GM21576 (cell line): ENCODE data around the gene GJB4.
"Not testable (repeated sequence)": the region's sequence is repeated elsewhere in the genome, so short reads cannot be mapped to it uniquely, and the experiment has no call there.

ENCODE experiments used
- ATAC-seq: cut with Tn5 transposase; IDR thresholded peaks from one replicate; pipeline ENCODE4 v1.9.1; 2021; ENCODE audit warnings: mild to moderate bottlenecking, moderate library complexity; ENCODE audit not compliant: unreplicated experiment

GJB4 gene

DNA sequence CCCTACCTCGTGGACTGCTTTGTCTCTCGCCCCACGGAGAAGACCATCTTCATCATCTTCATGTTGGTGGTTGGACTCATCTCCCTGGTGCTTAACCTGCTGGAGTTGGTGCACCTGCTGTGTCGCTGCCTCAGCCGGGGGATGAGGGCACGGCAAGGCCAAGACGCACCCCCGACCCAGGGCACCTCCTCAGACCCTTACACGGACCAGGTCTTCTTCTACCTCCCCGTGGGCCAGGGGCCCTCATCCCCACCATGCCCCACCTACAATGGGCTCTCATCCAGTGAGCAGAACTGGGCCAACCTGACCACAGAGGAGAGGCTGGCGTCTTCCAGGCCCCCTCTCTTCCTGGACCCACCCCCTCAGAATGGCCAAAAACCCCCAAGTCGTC is 35.2 kb downstream of the GJB4 start:
- ATAC-seq: no peak

DNA sequence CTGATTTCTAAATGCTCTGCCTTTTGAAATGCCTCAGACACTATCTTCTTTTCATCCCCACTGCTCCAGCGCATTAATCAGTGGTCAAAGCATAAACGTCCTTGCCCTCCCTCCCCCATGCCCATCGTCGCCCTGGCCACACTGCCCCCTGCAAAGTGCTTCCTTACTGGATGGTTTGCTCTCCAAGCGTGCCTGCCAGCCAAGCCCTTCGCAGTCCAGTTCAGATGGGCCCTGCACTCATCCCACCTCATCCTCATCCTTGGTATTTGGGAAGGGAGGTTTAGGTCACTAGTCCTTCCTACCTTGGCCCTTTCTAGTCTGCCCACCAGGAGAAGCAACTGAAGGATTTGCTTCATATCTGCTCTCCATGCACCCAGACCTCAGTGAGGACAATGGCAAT is 36.4 kb downstream of the GJB4 start:
- ATAC-seq: no peak

DNA sequence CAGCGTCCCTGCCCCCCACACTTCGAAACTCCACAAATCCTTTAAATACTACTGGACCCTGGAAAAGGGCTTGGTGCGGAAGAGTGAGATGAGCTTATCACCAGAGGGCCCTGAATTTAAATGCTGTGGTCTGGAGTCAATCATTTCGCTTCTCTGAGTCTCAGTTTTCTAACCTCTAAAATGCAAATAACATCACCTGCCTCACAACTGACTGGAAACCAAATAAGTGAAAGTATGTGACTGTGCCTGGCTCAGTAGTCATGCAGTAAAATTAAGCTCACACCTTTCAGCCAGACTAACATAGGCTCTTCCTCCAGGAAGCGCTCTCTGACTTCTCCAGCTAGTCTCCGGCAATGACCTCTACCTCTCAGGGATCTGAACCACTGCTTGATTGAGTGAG is 37.5 kb downstream of the GJB4 start:
- ATAC-seq: peak; percentile 83

DNA sequence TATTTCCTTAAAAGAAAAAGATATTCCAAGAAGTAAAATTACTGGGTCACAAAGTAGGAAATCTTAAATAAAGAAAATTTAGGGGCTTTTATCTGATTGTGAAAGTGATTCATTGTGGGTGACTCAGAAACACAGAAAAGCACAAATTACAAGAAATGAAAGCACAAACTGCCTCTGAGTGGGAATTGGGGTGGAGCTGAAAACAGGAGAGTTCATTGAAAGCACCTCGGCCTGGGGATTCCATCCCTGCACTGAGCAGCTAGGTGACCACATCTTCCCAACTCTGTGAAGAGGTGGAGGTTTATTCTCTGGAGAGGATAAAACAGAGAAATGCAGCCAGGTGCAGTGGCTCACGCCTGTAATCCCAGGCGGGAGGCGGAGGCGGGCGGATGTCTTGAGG is 40.7 kb downstream of the GJB4 start:
- ATAC-seq: no peak

DNA sequence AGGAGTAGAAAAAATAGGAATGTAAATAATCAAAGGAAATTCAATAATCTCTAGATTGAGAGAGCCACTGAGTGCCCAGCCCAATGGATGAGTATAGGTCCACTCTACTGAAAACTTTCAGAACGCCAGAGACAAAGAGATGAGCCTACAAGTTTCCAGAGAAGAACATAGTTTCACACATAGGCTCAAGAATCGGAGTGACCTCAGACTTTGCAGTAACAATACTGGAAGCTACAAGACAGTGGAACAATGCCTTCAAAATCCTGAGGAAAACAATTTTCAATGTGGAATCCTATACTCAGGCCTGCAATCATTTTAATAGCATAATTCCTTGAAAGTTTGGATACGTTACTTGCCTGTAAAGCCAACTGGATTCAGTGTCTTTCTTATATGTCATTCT is 44.2 kb downstream of the GJB4 start:
- ATAC-seq: no peak

DNA sequence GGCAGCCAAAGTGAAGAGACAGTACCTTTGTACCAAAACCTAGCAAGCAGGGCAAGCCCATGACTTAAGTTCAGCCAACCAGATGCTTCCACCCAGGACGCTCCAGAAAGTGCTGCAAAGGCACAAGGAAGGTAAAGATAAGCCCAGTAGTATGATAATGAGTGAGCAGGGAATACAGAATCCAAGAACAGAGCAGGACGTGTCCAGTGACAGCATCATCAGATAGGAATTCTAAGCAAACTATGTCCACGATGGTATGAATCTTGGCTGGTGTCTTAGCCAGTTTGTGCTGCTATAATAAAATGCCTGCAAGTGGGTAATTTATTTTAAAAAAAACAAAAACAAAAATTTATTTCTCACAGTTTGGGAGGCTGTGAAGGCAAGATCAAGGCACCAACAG is 46.9 kb downstream of the GJB4 start:
- no peak for ATAC-seq

DNA sequence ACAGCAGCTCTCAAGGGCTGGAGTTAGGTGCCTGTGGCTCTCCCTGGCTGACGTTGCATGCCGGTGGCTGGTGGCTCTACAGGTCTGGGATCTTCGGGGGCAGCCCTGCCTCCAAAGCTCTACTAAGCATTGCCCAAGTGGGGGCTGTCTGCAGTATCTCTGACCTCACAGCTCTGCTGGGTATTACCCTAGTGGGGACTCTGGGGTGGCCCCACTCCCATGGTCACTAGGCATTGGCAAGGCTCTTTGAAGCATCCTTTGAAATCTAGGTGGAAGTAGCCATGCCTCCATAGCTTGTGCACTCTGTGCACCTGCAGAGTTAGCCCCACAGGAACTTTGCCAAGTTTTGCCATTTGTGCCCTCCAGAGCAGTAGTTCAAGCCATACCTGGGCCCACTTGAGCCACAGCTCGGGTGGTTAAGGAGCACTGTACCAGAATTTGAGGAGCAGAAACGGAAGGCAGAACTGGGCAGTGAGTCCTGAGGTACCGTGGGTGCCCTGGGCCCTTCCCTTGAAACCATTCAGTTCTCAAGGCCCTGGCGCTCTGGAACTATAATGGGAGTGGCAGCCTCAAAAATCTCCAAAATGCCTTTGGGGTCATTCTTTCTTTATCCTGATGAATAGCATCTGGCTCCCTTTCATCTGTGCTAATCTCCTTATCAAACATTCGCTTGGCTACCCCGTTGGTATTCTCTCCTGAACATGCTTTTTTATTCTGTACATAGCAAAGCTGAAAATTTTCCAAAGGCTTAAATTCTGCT is 48.7 kb downstream of the GJB4 start:
- ATAC-seq: no peak

DNA sequence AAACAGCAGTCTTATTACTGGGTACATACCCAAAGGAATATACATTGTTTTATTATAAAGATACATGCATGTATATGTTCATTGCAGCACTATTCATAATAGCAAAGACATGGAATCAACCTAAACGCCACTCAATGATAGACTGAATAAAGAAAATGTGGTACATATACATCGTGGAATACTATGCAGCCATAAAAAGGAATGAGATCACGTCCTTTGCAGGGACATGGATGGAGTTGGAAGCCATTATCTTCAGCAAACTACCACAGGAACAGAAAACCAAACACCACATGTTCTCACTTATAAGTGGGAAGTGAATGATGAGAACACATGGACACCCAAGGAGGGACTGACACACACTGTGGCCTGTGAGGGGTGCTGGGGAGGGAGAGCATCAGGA is 51.2 kb downstream of the GJB4 start:
- not testable (repeated sequence) for ATAC-seq
